ENCODE measurements around the gene DNAH6. TPM values are rescaled to one million over a fixed set of nuclear protein-coding genes. Genes with fewer than 3 reads are reported as not detected.

The DNAH6 gene
- total RNA-seq, 3 donors from 2014 or later: 1.2 to 1.3 (median 1.3) TPM

DNA sequence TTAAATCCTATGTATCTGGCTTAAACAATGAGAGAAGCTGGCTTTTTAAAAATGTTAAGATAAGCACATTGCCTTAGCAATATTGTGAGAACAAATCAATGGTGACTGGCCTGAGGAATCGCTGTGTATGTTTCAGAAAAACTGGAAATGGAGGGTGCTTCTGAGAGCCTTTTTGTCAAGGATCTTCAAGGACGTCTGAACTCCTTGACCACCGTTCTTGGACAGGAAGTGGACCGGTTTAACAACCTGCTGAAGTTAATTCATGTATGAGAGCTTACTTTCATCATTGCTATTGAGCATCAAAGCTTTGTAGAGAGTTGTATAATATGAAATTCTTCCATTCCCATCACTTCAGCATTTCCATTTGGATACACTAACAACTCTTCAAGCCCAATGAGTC is 292.0 kb downstream of the DNAH6 start:
- Histone ChIP-seq H3K9me3 (no peaks in the 10 kb centered on the region), H3K36me3 (ENCODE audit: low read depth) (no peaks in the 10 kb centered on the region)
- intact Hi-C loops (cut with DNase I, micrococcal nuclease): no loop called here

DNA sequence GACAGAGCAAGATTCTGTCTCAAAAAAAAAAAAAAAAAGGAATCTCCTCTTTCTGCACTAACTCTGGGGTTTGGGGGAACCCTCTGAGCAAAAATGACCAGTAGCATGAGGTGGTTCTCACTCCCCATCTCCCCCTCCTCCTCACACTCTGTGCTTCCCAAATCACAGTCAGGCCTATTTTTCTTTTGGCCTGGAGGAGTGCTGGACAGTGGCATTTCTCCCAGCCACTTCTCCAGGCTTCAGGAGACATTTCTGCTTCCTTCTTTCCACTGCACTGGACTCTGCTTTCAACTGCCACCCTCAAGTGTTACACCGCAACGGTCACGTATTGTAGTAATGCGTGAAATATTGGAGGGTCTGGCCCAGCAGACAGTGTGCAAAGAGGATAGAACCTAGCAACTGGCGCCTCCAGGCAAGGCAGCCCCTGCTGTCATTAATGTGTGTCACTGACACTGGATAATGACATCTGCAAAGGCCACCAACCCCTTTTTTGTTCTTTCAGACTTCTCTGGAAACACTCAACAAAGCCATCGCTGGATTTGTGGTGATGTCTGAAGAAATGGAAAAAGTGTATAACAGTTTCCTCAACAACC is 295.6 kb downstream of the DNAH6 start:
- TF ChIP-seq, protein P1, sequence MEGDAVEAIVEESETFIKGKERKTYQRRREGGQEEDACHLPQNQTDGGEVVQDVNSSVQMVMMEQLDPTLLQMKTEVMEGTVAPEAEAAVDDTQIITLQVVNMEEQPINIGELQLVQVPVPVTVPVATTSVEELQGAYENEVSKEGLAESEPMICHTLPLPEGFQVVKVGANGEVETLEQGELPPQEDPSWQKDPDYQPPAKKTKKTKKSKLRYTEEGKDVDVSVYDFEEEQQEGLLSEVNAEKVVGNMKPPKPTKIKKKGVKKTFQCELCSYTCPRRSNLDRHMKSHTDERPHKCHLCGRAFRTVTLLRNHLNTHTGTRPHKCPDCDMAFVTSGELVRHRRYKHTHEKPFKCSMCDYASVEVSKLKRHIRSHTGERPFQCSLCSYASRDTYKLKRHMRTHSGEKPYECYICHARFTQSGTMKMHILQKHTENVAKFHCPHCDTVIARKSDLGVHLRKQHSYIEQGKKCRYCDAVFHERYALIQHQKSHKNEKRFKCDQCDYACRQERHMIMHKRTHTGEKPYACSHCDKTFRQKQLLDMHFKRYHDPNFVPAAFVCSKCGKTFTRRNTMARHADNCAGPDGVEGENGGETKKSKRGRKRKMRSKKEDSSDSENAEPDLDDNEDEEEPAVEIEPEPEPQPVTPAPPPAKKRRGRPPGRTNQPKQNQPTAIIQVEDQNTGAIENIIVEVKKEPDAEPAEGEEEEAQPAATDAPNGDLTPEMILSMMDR (IDR thresholded peaks at IDR 0.05): no peak
- DNase-seq (no peak), ATAC-seq (no peak)
- H3K4me1 ChIP-seq (ENCODE audit: low read depth): no peaks in the 10 kb centered on the region
- no peaks in the 10 kb centered on the region for H3K9me3 ChIP-seq
- H3K4me3 ChIP-seq: no peak overlapping the region
- intact Hi-C loops (cut with DNase I, micrococcal nuclease): no loop called here
- no peaks in the 10 kb centered on the region for H3K36me3 ChIP-seq (ENCODE audit: low read depth)

More for the DNA sequence above, 292.0 kb downstream of the DNAH6 start:
- no peak for DNase-seq
- TF ChIP-seq, protein P1 (IDR thresholded peaks at IDR 0.05): no peak
- Histone ChIP-seq H3K4me1 (ENCODE audit: low read depth) (no peaks in the 10 kb centered on the region), H3K4me3 (no peak overlapping the region)
- no peak for ATAC-seq

DNA sequence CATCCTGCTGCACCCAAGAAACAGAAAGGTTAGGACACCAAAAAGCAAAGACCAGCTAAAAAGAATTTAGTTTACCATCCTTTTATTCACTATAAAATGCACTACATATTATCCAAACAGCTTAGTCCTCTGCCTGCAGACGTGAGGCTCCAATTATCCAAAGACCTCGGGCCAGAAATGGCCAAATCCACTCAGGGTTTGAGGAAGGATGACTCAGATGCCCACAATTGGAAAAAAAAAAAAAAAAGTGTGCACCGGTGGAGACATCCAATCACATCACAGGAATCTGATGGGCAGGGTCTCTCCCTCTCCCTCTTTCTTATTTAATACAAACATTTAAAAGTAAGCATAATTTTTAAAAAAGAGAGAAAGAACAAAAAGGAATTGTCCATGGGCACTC is 298.8 kb downstream of the DNAH6 start:
- ATAC-seq: no peak
- intact Hi-C loops (cut with DNase I, micrococcal nuclease): no loop called here

DNA sequence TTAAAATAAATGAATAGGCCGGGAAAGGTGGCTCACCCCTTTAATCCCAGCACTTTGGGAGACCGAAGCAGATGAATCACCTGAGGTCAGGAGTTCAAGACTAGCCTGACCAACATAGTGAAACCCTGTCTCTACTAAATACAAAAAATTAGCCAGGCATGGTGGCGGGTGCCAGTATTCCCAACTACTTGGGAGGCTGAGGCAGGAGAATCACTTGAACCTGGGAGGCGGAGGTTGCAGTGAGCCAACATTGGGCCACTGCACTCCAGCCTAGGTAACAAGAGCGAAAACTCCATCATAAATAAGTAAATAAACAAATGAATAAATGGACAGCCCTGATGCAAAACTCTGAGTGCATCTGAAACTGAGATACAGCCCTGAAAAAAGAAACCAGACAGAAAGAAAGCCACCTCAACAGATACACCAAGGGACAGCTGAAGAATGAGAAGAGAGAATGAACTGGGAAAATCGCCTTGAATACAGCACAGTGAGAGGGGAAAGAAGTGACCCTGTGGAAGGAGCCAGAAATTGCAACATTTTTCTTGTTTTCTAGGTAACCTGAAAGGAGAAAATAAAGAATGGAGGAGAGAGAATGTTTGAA is 300.2 kb downstream of the DNAH6 start:
- DNase-seq (no peak), ATAC-seq (no peak)
- Histone ChIP-seq H3K9me3 (no peaks in the 10 kb centered on the region), H3K4me3 (no peak overlapping the region), H3K4me1 (ENCODE audit: low read depth) (no peaks in the 10 kb centered on the region), H3K36me3 (ENCODE audit: low read depth) (no peaks in the 10 kb centered on the region)
- intact Hi-C loops (cut with DNase I, micrococcal nuclease): no loop called here
- TF ChIP-seq, protein P1 (IDR thresholded peaks at IDR 0.05): no peak

More for the DNA sequence above, 298.8 kb downstream of the DNAH6 start:
- DNase-seq: no peak
- H3K4me3 ChIP-seq: no peak overlapping the region
- TF ChIP-seq, protein P1 (IDR thresholded peaks at IDR 0.05): no peak
- H3K4me1 ChIP-seq (ENCODE audit: low read depth): no peaks in the 10 kb centered on the region
- H3K9me3 ChIP-seq: no peaks in the 10 kb centered on the region
- no peaks in the 10 kb centered on the region for H3K36me3 ChIP-seq (ENCODE audit: low read depth)

DNA sequence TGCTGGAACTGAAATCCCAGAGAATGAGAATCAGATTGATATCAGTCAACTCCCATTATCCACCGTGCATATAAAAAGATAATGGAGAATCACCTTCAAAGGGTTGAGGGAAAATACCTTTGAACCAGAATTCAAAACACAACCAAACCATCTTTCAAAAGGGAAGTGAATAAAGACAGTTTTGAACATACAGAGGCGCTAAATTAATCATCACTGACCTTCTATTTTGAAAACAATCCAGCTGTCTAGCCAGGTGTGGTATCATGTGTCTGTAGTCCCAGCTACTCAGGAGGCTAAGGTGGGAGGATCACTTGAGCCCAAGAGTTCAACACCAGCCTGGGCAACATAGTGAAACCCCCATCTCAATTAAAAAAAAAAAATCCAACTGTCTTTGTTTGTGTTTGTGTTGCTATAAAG is 300.9 kb downstream of the DNAH6 start:
- Histone ChIP-seq H3K36me3 (ENCODE audit: low read depth) (no peaks in the 10 kb centered on the region), H3K4me1 (ENCODE audit: low read depth) (no peaks in the 10 kb centered on the region), H3K9me3 (no peaks in the 10 kb centered on the region), H3K4me3 (no peak overlapping the region)
- intact Hi-C loops (cut with DNase I, micrococcal nuclease): no loop called here
- ATAC-seq (peak; percentile 34), DNase-seq (no peak)
- TF ChIP-seq, protein P1 (IDR thresholded peaks at IDR 0.05): no peak

All from mucosa of descending colon (tissue), 3 donors.